Kidney (tissue), 14 donors: Measurements from ENCODE around the gene FAM131C. TPM values are rescaled to one million over a fixed set of nuclear protein-coding genes. Genes with fewer than 3 reads are reported as not detected.

Experiments
- DNase-seq, 5 donors: peaks; one replicate each; pipeline ENCODE4 v3.0.0-alpha.2; 2013 to 2020
- FAIRE-seq: peaks from 2 replicates; lab custom pipeline; 2012; peaks lifted over from hg19 to GRCh38; lab: Jason Lieb, UNC
- H3K27ac ChIP-seq, 2 donors: one replicate each; pipeline ENCODE4 v1.7.0; 2013; ENCODE audit warnings: low read depth in 2 of 2, low read length in 2 of 2, inconsistent platforms in 1 of 2
- H3K27me3 ChIP-seq: one replicate; pipeline ENCODE4 v1.7.1; 2013; ENCODE audit warnings: low read length, inconsistent platforms; ENCODE audit not compliant: control insufficient read depth, insufficient read depth
- H3K36me3 ChIP-seq, 3 donors: one replicate each; pipeline versions ENCODE4 v1.7.0 to v1.7.1; 2013; ENCODE audit warnings: low read length in 3 of 3, control low read depth in 1 of 3, inconsistent platforms in 1 of 3; ENCODE audit not compliant: insufficient read depth in 3 of 3, control insufficient read depth in 2 of 3
- H3K4me1 ChIP-seq, 3 donors: one replicate each; pipeline versions ENCODE4 v1.7.0 to v1.7.1; 2013; ENCODE audit warnings: low read length in 3 of 3, inconsistent platforms in 1 of 3, low read depth in 1 of 3; ENCODE audit not compliant: control insufficient read depth in 2 of 3, insufficient read depth in 2 of 3
- H3K4me3 ChIP-seq, 3 donors: one replicate each; pipeline versions ENCODE4 v1.7.0 to v1.8.1; 2013; ENCODE audit warnings: low read length in 3 of 3, control low read depth in 1 of 3, inconsistent platforms in 1 of 3
- H3K9ac ChIP-seq, 3 donors: one replicate each; pipeline versions ENCODE4 v1.7.0 to v1.7.1; 2013; ENCODE audit warnings: low read length in 3 of 3, control low read depth in 1 of 3, inconsistent platforms in 1 of 3
- H3K9me3 ChIP-seq, 3 donors: one replicate each; pipeline versions ENCODE4 v1.7.0 to v1.7.1; 2013; ENCODE audit warnings: low read length in 3 of 3, control low read depth in 1 of 3, inconsistent platforms in 1 of 3; ENCODE audit not compliant: control insufficient read depth in 2 of 3, insufficient read depth in 1 of 3
- CTCF ChIP-seq: IDR thresholded peaks from 3 replicates; pipeline ENCODE4 v1.5.1; 2012; ENCODE audit warnings: mild to moderate bottlenecking, moderate library complexity, borderline replicate concordance; ENCODE audit not compliant: insufficient read depth; ENCODE audit errors: extremely low read depth
- intact Hi-C: fragments of 100-400 bp; cut with DNase I; formaldehyde crosslinking; loops from one replicate; pipeline ENCODE4 v1.11.1; 2022
- polyA plus RNA-seq: library from polyadenylated mRNA; stranded (reverse); fragments of 350-450 nt; fragmentation: Illumina TruSeq; extraction: RNeasy Lipid Tissue Mini Kit (QIAGEN cat#74804); gene quantifications from one replicate; pipeline ENCODE4 v1.2.3, GENCODE V29; 2014; ENCODE audit warnings: low read depth, low replicate concordance; ENCODE audit not compliant: insufficient read depth
- total RNA-seq: library from RNA; stranded (reverse); fragmentation: NEBNext Ultra II Directional; extraction: Animal tissue kit (Norgen Biotek cat#: 25700); gene quantifications from one replicate; pipeline ENCODE4 v1.2.1, GENCODE V29; 2021
- donor health status: control.
- donor health status: control.
- donor health status: control.
- donor health status: control.
- donor health status: control.
- donor health status: DM: yes; HTN: yes; CAD: no.
- donor health status: Normal renal cell carcinoma (clear cell type).

FAM131C gene
- total and polyA plus RNA-seq, 2 donors from 2014 or later, result 5.0 to 12.0 TPM

GRCh38 chr1:16081636-16082035 lies 8.2 kb upstream of the FAM131C start:
- no peak overlapping the region for H3K9ac ChIP-seq
- H3K36me3 ChIP-seq, result no peaks in the 10 kb centered on the region
- intact Hi-C loops, result loop anchor here (10.0 kb wide), 2 partner anchors 163 to 273 kb away; partner anchors contain the start of gene FBXO42
- no peak overlapping the region for H3K27ac ChIP-seq
- FAIRE-seq (no peak), DNase-seq (peak in 1 of 5 donors; percentile 43)
- H3K27me3 ChIP-seq, result no peaks in the 10 kb centered on the region
- H3K9me3 ChIP-seq, result no peaks in the 10 kb centered on the region
- no peak for TF ChIP-seq CTCF
- no peak overlapping the region for H3K4me3 ChIP-seq
- peaks cover 0 to 9% (median 6%) of the 10 kb centered on the region in 3 donors for H3K4me1 ChIP-seq

- no peak for TF ChIP-seq CTCF
- intact Hi-C loops, result loop anchor here (10.0 kb wide), 2 partner anchors 164 to 274 kb away; partner anchors contain the start of gene FBXO42
Observed at GRCh38 chr1:16080422-16081150, 7.1 kb upstream of the FAM131C start.

GRCh38 chr1:16078925-16079656 lies 5.6 kb upstream of the FAM131C start:
- TF ChIP-seq CTCF, result peak; percentile 91
- intact Hi-C loops, result loop anchor here (5.0 kb wide), 1 partner anchor 108 kb away; no protein-coding TSS in a partner anchor
- no peaks in the 10 kb centered on the region for H3K36me3 ChIP-seq
- no peaks in the 10 kb centered on the region for H3K9me3 ChIP-seq
- no peak overlapping the region for H3K27ac ChIP-seq
- peak; percentile 86 to 90 (median 89) for DNase-seq
- no peak for FAIRE-seq
- H3K27me3 ChIP-seq, result no peaks in the 10 kb centered on the region
- peak overlapping the region in 1 of 3 donors; percentile 14 for H3K4me3 ChIP-seq
- H3K9ac ChIP-seq, result peak overlapping the region in 1 of 3 donors; percentile 40
- H3K4me1 ChIP-seq, result peaks cover 0 to 12% (median 6%) of the 10 kb centered on the region in 3 donors

More at GRCh38 chr1:16080422-16081150, 7.1 kb upstream of the FAM131C start:
- DNase-seq, result no peak
- no peaks in the 10 kb centered on the region for H3K27me3 ChIP-seq
- no peaks in the 10 kb centered on the region for H3K9me3 ChIP-seq
- H3K9ac ChIP-seq, result no peak overlapping the region
- no peak for FAIRE-seq
- H3K36me3 ChIP-seq, result no peaks in the 10 kb centered on the region
- peaks cover 0 to 12% (median 6%) of the 10 kb centered on the region in 3 donors for H3K4me1 ChIP-seq
- H3K4me3 ChIP-seq, result no peak overlapping the region
- H3K27ac ChIP-seq, result no peak overlapping the region
